HCT116 (cell line): Measurements from ENCODE around the gene SPP2.

Experiments
- POLR2A ChIP-seq: IDR thresholded peaks from 2 replicates; pipeline ENCODE4 v1.7.0; 2011; ENCODE audit warnings: borderline replicate concordance; ENCODE audit not compliant: insufficient read depth, insufficient read length; ENCODE audit errors: extremely low read depth
- POLR2AphosphoS5 ChIP-seq: IDR thresholded peaks from 2 replicates; pipeline ENCODE4 v1.6.1; 2011; ENCODE audit warnings: mild to moderate bottlenecking, low read depth, low read length, moderate library complexity
- SRF ChIP-seq: IDR thresholded peaks from 2 replicates; pipeline ENCODE4 v1.6.1; 2012; ENCODE audit warnings: low read depth

- TF ChIP-seq POLR2AphosphoS5 = no peak
- no peak for TF ChIP-seq POLR2A
- TF ChIP-seq SRF = no peak
These were observed 26.2 kb upstream of the SPP2 start for GRCh38 chr2:234024304-234024703.
